Osteoblast (primary cell): Measurements from ENCODE around the gene ARRDC1. TPM values are rescaled to one million over a fixed set of nuclear protein-coding genes. Genes with fewer than 3 reads are reported as not detected.
A peak's percentile ranks its signal among the peaks of the same experiment; 100 is the strongest.

Experiments used
- DNase-seq: peaks from one replicate; pipeline ENCODE4 v3.0.0; 2011; ENCODE audit warnings: low spot score, mixed read lengths; ENCODE audit not compliant: insufficient read length; ENCODE audit errors: missing footprints
- H2AFZ ChIP-seq: 2 replicates; pipeline ENCODE4 v1.6.0; 2011; ENCODE audit warnings: mild to moderate bottlenecking, low read length
- H3K27ac ChIP-seq: 2 replicates; pipeline ENCODE4 v1.5.1; 2011; ENCODE audit warnings: mild to moderate bottlenecking, low read depth, low read length, moderate library complexity
- H3K27me3 ChIP-seq: 2 replicates; pipeline ENCODE4 v1.6.0; 2012; ENCODE audit warnings: mild to moderate bottlenecking, control low read depth, inconsistent platforms, low read length, moderate library complexity; ENCODE audit not compliant: insufficient read depth
- H3K36me3 ChIP-seq: 2 replicates; pipeline ENCODE4 v1.5.1; 2011; ENCODE audit warnings: mild to moderate bottlenecking, low read length, control low read depth, moderate library complexity; ENCODE audit not compliant: insufficient read depth
- H3K4me1 ChIP-seq: 2 replicates; pipeline ENCODE4 v1.5.1; 2011; ENCODE audit warnings: mild to moderate bottlenecking, low read length, control low read depth, moderate library complexity; ENCODE audit not compliant: insufficient read depth
- H3K4me2 ChIP-seq: 2 replicates; pipeline ENCODE4 v1.6.0; 2011; ENCODE audit warnings: mild to moderate bottlenecking, low read length; ENCODE audit not compliant: insufficient read depth
- H3K4me3 ChIP-seq: fragments of 200-600 bp; sonication (generic); 3 replicates; pipeline ENCODE4 v1.5.1; 2012; ENCODE audit warnings: mild to moderate bottlenecking, low read length, inconsistent platforms; ENCODE audit not compliant: insufficient read depth
- H3K79me2 ChIP-seq: 2 replicates; pipeline ENCODE4 v1.6.0; 2012; ENCODE audit warnings: mild to moderate bottlenecking, low read length, control low read depth, inconsistent platforms; ENCODE audit not compliant: insufficient read depth
- H3K9me3 ChIP-seq: 2 replicates; pipeline ENCODE4 v1.5.1; 2011; ENCODE audit warnings: low read depth, low read length, control low read depth
- H4K20me1 ChIP-seq: 2 replicates; pipeline ENCODE4 v1.6.0; 2012; ENCODE audit warnings: mild to moderate bottlenecking, low read length, control low read depth; ENCODE audit not compliant: insufficient read depth
- CTCF ChIP-seq: IDR thresholded peaks from 2 replicates; pipeline ENCODE4 v1.5.1; 2011; ENCODE audit warnings: mild to moderate bottlenecking, low read depth, low read length, moderate library complexity; ENCODE audit errors: extremely low read depth
- total RNA-seq: library from RNA; depleted of rRNA; stranded (reverse); fragments of >200 nt; gene quantifications from 2 replicates; pipeline ENCODE4 v1.2.3, GENCODE V29; 2012

The ARRDC1 gene
- total RNA-seq, 1 donor, result 11.9 TPM

GRCh38 chr9:137645211-137645610 lies 39.7 kb downstream of the ARRDC1 start:
- Histone ChIP-seq H4K20me1 (peaks cover 60% of the 10 kb centered on the region), H3K4me2 (no peak overlapping the region), H3K27ac (no peak overlapping the region), H3K4me3 (no peak overlapping the region), H3K79me2 (peaks cover 94% of the 10 kb centered on the region), H3K27me3 (no peaks in the 10 kb centered on the region), H3K9me3 (no peaks in the 10 kb centered on the region), H2AFZ (no peak overlapping the region), H3K36me3 (peaks cover 3% of the 10 kb centered on the region), H3K4me1 (peaks cover 3% of the 10 kb centered on the region)
- peak; percentile 64 for DNase-seq
- no peak for TF ChIP-seq CTCF

- H3K4me2 ChIP-seq, result no peak overlapping the region
- no peaks in the 10 kb centered on the region for H3K9me3 ChIP-seq
- H2AFZ ChIP-seq, result no peak overlapping the region
- no peak for DNase-seq
- H3K27ac ChIP-seq, result no peak overlapping the region
- TF ChIP-seq CTCF, result no peak
- H3K79me2 ChIP-seq, result peaks cover 93% of the 10 kb centered on the region
- H3K36me3 ChIP-seq, result peaks cover 3% of the 10 kb centered on the region
- H3K4me1 ChIP-seq, result peaks cover 3% of the 10 kb centered on the region
- H4K20me1 ChIP-seq, result peaks cover 54% of the 10 kb centered on the region
- H3K27me3 ChIP-seq, result no peaks in the 10 kb centered on the region
- no peak overlapping the region for H3K4me3 ChIP-seq
These were observed 40.9 kb downstream of the ARRDC1 start for GRCh38 chr9:137646341-137646740.

- no peak overlapping the region for H3K4me2 ChIP-seq
- H3K4me1 ChIP-seq, result peaks cover 3% of the 10 kb centered on the region
- no peak overlapping the region for H3K27ac ChIP-seq
- peaks cover 93% of the 10 kb centered on the region for H3K79me2 ChIP-seq
- H4K20me1 ChIP-seq, result peaks cover 52% of the 10 kb centered on the region
- no peak overlapping the region for H2AFZ ChIP-seq
- no peaks in the 10 kb centered on the region for H3K9me3 ChIP-seq
- H3K27me3 ChIP-seq, result no peaks in the 10 kb centered on the region
- H3K4me3 ChIP-seq, result no peak overlapping the region
- DNase-seq, result no peak
- no peaks in the 10 kb centered on the region for H3K36me3 ChIP-seq
- no peak for TF ChIP-seq CTCF
These were observed 41.7 kb downstream of the ARRDC1 start for GRCh38 chr9:137647096-137647714.

- Histone ChIP-seq H3K36me3 (no peaks in the 10 kb centered on the region), H3K4me1 (peaks cover 3% of the 10 kb centered on the region), H3K27me3 (no peaks in the 10 kb centered on the region), H3K4me2 (no peak overlapping the region), H3K27ac (no peak overlapping the region), H3K79me2 (peaks cover 93% of the 10 kb centered on the region), H3K9me3 (no peaks in the 10 kb centered on the region), H4K20me1 (peaks cover 45% of the 10 kb centered on the region), H2AFZ (no peak overlapping the region), H3K4me3 (no peak overlapping the region)
- DNase-seq, result no peak
- no peak for TF ChIP-seq CTCF
These were observed 42.9 kb downstream of the ARRDC1 start for GRCh38 chr9:137648396-137648795.
